Ovary (tissue), 10 donors: ENCODE measurements around the gene MAP2K2. TPM values are rescaled to one million over a fixed set of nuclear protein-coding genes. Genes with fewer than 3 reads are reported as not detected.

ENCODE experiments used
- DNase-seq, 5 donors: peaks; one replicate each; pipeline ENCODE4 v3.0.0-alpha.2; 2019 to 2020
- H3K27ac ChIP-seq, 2 donors: fragments of 200-600 bp; one replicate each; pipeline versions ENCODE4 v1.5.1 to v1.8.0; 2019 to 2022
- H3K27me3 ChIP-seq: fragments of 200-600 bp; one replicate; pipeline ENCODE4 v1.8.0; 2022
- H3K36me3 ChIP-seq: fragments of 200-600 bp; sonication (generic); one replicate; pipeline ENCODE4 v1.5.1; 2019
- H3K4me1 ChIP-seq: one replicate; pipeline ENCODE4 v1.8.1; 2013; ENCODE audit warnings: mild to moderate bottlenecking, moderate library complexity; ENCODE audit not compliant: insufficient read depth
- H3K4me3 ChIP-seq: fragments of 200-600 bp; sonication (generic); one replicate; pipeline ENCODE4 v1.5.1; 2017
- H3K9me3 ChIP-seq, 2 donors: fragments of 200-600 bp in 1 of 2; sonication (generic) in 1 of 2; one replicate each; pipeline versions ENCODE4 v1.5.1 to v1.8.1; 2013 to 2019; ENCODE audit warnings: mild to moderate bottlenecking in 1 of 2, moderate library complexity in 1 of 2
- CTCF ChIP-seq, 3 donors: fragments of 450-650 bp in 2 of 3; fragments of 200-600 bp in 1 of 3; IDR thresholded peaks; one replicate each; pipeline versions ENCODE4 v1.5.1 to v1.8.0; 2016 to 2022; ENCODE audit warnings: antibody characterized with exemption in 3 of 3, mild to moderate bottlenecking in 1 of 3
- EP300 ChIP-seq: sonication (generic); formaldehyde crosslinking; IDR thresholded peaks from one replicate; pipeline ENCODE4 v1.6.1; 2017; ENCODE audit warnings: antibody characterized with exemption
- POLR2A ChIP-seq: fragments of 450-650 bp; IDR thresholded peaks from one replicate; pipeline ENCODE4 v1.6.1; 2017; ENCODE audit warnings: antibody characterized with exemption, mild to moderate bottlenecking, moderate library complexity
- WGBS, 3 donors: extraction: QIAGEN DNeasy Blood & Tissue Kit in 1 of 3; methylation state at CpG; one replicate each; pipeline versions ENCODE4 v1.1.5 to v1.1.7; 2013 to 2017; 5-methylcytosine and 5-hydroxymethylcytosine counted together
- intact Hi-C, 4 donors: fragments of 100-400 bp; cut with DNase I; formaldehyde crosslinking; loops; one replicate each; pipeline versions ENCODE4 v1.11.0 to v1.15.1; 2022 to 2023
- long read RNA-seq, 3 donors: library from polyadenylated mRNA in 2 of 3; unstranded in 2 of 3; transcript quantifications; one replicate each; pipeline ENCODE4 v2.0.0 and lab custom pipeline, GENCODE V29; 2021 to 2026
- polyA plus RNA-seq, 2 donors: library from polyadenylated mRNA; stranded (reverse); fragments of 200-250 nt in 1 of 2; fragments of 350-450 nt in 1 of 2; fragmentation: Illumina TruSeq in 1 of 2; extraction: RNeasy Lipid Tissue Mini Kit (QIAGEN cat#74804) in 1 of 2; gene quantifications; one replicate each; pipeline ENCODE4 v1.2.3, GENCODE V29; 2013 to 2014
- total RNA-seq, 7 donors: library from RNA; depleted of rRNA in 2 of 7; stranded (reverse); fragments of >200 nt in 2 of 7; fragmentation: NEBNext Ultra II Directional in 3 of 7; extraction: Animal tissue kit (Norgen Biotek cat#: 25700) in 3 of 7; gene quantifications; one replicate each; pipeline versions ENCODE4 v1.1.0 to v1.2.4, GENCODE V29; 2016 to 2023
- donor health status: DM: no; HTN: no; CAD: no; lungs with moderate emphysema.
- donor health status: DM: no; HTN: no; CAD: no.
- donor health status: Bipolar disorder and iron deficiency.
- donor health status: DM: yes; HTN: yes; CAD: no.
- donor health status: DM: no; HTN: no; CAD: no.
- donor health status: DM: yes; HTN: yes; CAD: no.

The MAP2K2 gene
- total RNA-seq (100 to 1,000 TPM in 5 of 7 donors, 10 to 100 TPM in 2; 39.9 to 130 (median 116) TPM), polyA plus RNA-seq (100 to 1,000 TPM; 108 to 136 TPM)
- long read RNA-seq, donor 1, partial matches to known transcripts: 29 of 45 reads
- long read RNA-seq, donor 1, other reads (novel, unspliced or antisense): 12 of 45 reads
- long read RNA-seq, donor 2, transcript MAP2K2-201 (11 exons, 1,734 nt): major isoform, 54 of 64 reads
- long read RNA-seq, donor 2, partial matches to known transcripts: 10 of 64 reads
- long read RNA-seq, donor 2, other reads (novel, unspliced or antisense): 0 of 64 reads
- long read RNA-seq, donor 3, transcript MAP2K2-201 (11 exons, 1,734 nt): major isoform, 265 of 402 reads
- long read RNA-seq, donor 3, partial matches to known transcripts: 122 of 402 reads
- long read RNA-seq, donor 3, other reads (novel, unspliced or antisense): 14 of 402 reads

GRCh38 chr19:4123615-4124568 lies at the start of gene MAP2K2:
TSS of gene MAP2K2 (minus strand) at chr19:4124122. CDS start at chr19:4123875, 247 bp downstream.
- 1 to 2% (median 1%) methylated on average over 46 to 102 of the region's 102 CpGs for whole genome bisulfite sequencing, 3 donors
- H3K9me3 ChIP-seq: no peaks in the 10 kb centered on the region
- no peaks in the 10 kb centered on the region for H3K27me3 ChIP-seq
- DNase-seq: peak; percentile 95 to 98 (median 97)
- H3K4me3 ChIP-seq: peak within 1 kb of the TSS; percentile 99
- intact Hi-C loops: loop anchor here in 1 of 4 donors (5.0 to 10.0 kb wide), 2 partner anchors 62 to 139 kb away; partner anchors contain the start of gene EEF2
- TF ChIP-seq POLR2A: peak; percentile 24
- TF ChIP-seq CTCF (IDR thresholded peaks at IDR 0.05): peak in 1 of 3 donors; percentile 19
- no peak for TF ChIP-seq EP300
- peaks cover 14% of the 10 kb centered on the region for H3K4me1 ChIP-seq
- peak within 1 kb of the TSS; percentile 22 to 57 for H3K27ac ChIP-seq
- no peaks in the 10 kb centered on the region for H3K36me3 ChIP-seq

DNA sequence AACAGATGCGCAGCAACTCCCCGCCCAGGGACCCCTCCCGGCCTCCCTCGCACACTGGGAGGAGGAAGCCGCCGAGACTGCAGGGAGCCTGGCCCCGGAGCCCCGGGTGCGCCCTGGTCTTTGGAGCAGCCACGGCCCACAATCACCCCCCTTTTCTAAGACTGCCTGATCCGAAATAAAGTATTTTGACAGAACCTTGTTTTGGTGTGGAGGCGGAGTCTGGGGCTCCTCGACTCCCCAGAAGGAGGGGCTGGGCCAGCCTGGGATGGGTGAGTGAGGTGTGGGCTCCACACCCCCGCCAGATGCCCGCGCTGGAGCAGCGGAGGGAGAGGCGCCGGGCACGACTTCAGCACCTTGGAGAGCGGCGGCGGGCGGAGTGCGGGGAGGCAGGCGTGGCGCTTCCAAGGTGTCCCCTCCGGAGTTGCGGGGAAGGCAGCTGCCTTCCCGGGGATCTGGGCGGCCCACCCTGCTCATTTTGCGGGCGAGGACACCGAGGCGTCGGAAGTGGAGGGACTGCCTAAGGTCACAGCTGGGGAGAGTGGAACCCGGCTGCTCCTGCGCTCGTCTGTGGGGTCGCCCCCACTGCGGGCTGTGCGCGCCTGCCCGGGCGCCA lies 49.0 kb upstream of the MAP2K2 start:
- H3K4me1 ChIP-seq: no peaks in the 10 kb centered on the region
- H3K9me3 ChIP-seq: no peaks in the 10 kb centered on the region
- 1 to 3% (median 2%) methylated on average over 41 to 45 of the region's 45 CpGs for WGBS, 3 donors
- no peaks in the 10 kb centered on the region for H3K27me3 ChIP-seq
- H3K27ac ChIP-seq: no peak overlapping the region
- TF ChIP-seq POLR2A (no peak), EP300 (no peak), CTCF (IDR thresholded peaks at IDR 0.05) (no peak)
- H3K36me3 ChIP-seq: no peaks in the 10 kb centered on the region
- intact Hi-C loops: no loop called here
- no peak overlapping the region for H3K4me3 ChIP-seq
- DNase-seq: peak; percentile 50 to 82 (median 74)

DNA sequence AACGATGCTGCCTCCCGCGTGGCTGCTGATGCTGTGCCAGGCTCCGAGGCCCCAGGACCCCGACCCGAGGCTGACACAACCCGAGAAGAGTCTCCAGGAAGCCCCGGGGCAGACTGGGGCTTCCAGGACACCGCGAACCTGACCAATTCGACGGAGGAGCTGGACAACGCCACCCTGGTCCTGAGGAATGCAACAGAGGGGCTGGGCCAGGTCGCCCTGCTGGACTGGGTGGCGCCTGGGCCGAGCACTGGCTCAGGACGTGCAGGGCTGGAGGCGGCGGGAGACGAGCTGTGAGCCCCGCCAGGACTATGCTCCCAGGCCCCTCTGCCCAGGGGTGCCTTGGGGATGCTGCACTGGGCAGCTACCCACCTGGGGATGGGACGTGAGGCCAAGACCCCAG lies 47.8 kb upstream of the MAP2K2 start:
- Histone ChIP-seq H3K4me1 (no peaks in the 10 kb centered on the region), H3K4me3 (no peak overlapping the region), H3K27me3 (no peaks in the 10 kb centered on the region), H3K9me3 (no peaks in the 10 kb centered on the region), H3K27ac (no peak overlapping the region), H3K36me3 (no peaks in the 10 kb centered on the region)
- no peak for DNase-seq
- TF ChIP-seq POLR2A (no peak), CTCF (IDR thresholded peaks at IDR 0.05) (no peak), EP300 (no peak)
- intact Hi-C loops: no loop called here
- 45 to 61% (median 53%) methylated on average over 22 of the region's 22 CpGs for WGBS, 3 donors

GRCh38 chr19:4164262-4164661 lies 40.3 kb upstream of the MAP2K2 start:
- H3K27ac ChIP-seq: no peak overlapping the region
- H3K4me1 ChIP-seq: no peaks in the 10 kb centered on the region
- no peaks in the 10 kb centered on the region for H3K27me3 ChIP-seq
- DNase-seq: no peak
- no peak overlapping the region for H3K4me3 ChIP-seq
- H3K9me3 ChIP-seq: no peaks in the 10 kb centered on the region
- 53 to 58% (median 56%) methylated on average over 11 of the region's 11 CpGs for WGBS, 3 donors
- H3K36me3 ChIP-seq: no peaks in the 10 kb centered on the region
- TF ChIP-seq CTCF (IDR thresholded peaks at IDR 0.05): no peak
- TF ChIP-seq EP300: no peak
- TF ChIP-seq POLR2A: no peak
- intact Hi-C loops: no loop called here
